ENCODE data around the gene BMF.

Gene BMF

DNA sequence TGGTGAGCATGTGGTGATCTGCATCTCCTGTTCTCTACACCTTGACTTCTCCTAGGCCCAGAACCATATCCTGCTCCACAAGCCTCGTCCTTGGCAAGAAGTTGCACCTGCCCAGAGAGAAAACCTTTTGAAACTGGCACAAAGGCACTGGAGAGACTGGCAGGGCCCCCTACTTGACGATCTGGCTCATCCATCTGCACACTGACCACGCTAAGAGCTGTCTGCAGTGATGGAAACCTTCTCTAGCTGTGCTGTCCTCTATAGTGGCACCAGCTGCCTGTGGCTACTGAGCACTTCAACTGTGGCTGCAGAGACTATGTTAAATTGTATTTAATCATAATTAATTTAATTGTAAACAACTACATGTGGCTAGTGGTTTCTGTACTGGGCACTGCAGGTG is 43.5 kb downstream of the BMF start:
- DNase-seq (ENCODE audit: low read depth), result no peak

- DNase-seq (ENCODE audit: low read depth), result peak; percentile 90
Measured at GRCh38 chr15:40064231-40064894, 44.3 kb downstream of the BMF start.

- peak; percentile 87 for DNase-seq (ENCODE audit: low read depth)
Measured at GRCh38 chr15:40063563-40064011, 45.1 kb downstream of the BMF start.

DNA sequence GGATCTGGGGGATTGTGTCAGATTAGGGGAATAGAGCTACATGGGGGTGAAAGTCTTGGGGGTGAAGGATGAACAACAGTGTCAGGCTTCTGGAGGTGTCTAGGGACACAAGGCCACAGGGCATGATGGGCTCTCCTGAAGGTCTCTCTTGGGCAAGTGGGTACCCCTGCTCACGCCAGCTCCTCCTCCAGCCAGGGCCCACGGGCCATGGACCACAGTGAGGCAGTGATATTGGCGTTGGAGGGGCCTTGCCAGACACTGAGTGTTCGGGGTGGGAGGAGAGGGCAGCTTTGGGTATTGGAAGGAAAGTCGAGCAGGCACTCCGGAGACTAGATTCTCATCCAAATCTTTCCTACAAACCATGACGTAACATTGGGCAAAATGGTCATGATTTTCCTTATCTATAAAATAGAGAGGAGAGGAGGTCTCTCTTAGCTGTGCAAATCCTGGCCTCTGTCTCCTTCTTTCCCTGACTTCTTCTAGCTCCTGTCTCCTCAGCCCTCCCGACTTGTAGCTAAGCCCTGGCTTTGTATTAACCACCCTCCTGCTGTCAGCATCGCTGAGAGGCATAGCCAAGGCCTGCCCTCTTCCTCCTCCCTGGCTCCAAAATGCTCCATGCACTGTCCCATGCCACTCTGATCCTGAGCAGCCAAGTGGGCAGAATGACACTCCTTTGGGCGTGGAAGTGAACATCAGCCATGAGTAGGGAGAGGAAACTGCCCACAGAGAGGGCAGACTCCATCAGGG is 45.7 kb downstream of the BMF start:
- DNase-seq (ENCODE audit: low read depth), result no peak

DNA sequence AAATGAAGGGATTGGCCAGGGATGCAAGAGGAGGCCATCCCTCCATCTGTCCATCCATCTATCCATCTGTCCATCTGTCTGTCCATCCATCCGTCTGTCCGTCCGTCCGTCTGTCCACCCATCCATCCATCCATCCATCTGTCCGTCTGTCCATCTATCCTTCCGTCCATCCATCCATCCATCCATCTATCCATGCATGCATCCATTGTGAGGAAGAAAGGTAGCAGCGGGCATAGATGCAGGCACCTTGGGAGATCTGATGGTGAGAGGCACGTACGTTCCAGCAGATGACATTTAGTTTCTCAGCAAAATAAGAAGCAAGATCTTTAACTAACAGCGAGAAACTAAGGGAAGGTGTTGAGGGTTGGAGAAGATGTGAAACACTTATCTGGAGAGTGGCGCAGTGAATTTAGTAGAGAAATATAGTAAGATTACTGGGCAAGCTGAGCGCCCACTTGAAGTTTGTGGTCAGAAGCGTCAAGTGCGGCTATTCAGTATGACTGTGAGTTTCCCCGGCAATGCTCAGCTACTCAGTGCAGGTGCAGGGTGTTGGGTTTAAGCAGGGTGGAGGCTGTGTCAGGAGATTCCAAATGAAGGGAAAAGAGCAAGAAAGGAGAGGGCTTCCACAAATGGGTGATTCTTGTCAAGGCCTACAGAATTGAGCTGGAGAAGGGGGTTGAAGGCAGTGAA is 47.3 kb downstream of the BMF start:
- DNase-seq (ENCODE audit: low read depth), result no peak

DNA sequence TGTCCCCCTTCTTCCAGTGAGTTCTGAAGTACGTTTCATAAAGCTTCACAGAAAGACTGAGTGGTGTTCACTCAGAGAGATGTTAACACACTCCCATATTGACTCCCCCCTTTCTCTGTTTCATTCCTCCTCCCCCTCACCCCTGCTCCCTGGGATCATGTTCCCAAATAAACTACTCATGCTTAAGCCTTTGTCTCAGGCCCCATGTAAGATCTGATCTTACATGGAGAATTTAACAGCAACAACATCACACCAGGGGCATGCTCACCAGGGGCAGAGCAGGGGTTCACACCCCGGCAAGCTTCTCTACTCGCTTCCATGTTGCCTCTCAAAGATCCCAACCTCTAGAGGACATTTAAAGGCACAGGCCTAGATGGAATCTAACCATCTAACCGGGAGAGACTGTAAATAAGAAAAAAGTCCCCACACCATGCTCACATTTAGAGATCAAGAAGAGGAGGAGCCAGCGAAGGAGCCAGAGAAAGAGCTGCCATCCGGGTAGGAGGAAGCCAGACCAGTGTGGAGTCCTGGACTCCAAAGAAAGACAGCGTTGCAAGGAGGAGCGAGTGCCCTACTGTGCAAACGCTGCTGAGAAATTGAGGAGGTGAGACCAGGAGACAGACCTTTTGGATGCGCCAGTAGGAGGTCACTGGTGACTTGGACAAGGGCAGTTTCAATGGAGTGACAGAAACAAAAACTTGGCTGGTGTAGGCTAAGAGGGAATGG is 48.3 kb downstream of the BMF start:
- DNase-seq (ENCODE audit: low read depth), result no peak

DNA sequence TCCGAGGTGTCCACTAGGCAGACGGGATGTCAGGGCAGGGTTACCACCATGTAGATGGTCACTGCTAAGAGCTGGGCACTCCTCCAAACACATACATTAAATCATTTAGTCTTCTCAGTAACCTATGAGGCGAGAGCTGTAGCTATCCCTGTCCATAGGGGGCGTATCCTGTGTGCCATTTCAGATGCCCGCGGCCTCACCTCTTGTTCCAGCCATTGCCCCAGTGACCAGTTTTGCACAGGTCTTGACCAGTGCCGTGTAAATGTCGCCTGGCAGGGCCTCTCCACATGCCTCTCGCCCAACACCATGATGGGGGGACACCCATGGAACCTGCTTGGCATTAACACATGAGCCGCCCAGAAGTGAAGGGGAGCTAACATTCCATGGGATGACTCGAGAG is 48.9 kb downstream of the BMF start:
- DNase-seq (ENCODE audit: low read depth), result no peak

- DNase-seq (ENCODE audit: low read depth), result peak; percentile 68
Measured at GRCh38 chr15:40058476-40059140, 50.1 kb downstream of the BMF start.

DNA sequence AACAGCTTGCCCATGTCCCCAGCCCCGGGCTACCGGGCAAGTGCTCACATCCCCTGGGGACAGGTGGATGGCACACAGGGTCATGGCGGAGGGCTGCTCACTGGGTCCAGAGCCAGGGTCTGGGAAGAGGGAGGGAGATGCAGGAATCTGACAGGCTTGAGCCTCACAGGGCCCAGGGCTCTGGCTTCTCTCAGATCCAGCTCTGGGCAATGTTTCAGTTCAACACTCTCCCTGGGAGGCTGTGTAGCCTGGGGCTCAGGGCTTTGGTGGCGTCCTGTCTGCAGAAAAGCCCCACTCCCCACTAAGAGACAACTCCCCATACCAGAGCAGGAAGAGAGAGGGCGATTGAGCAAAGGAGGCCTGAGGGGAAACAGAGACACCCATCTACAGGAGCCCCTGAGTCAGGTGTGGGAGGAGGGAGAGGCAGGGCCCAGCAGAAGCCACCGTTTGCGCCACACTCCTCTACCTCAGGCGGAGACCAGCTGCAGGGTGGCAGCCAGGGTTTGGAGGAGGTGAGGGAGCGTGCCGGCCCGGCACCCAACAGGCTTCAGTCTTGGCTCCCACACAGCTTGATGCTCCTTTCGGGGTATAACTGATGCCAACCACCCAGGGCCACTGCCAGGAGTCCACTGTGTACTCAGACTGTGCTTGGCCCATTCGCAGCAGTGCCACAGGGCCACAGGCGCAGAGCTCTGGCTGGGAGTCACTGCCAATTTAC is 52.9 kb downstream of the BMF start:
- DNase-seq (ENCODE audit: low read depth), result no peak

- peak; percentile 50 for DNase-seq (ENCODE audit: low read depth)
Measured at GRCh38 chr15:40054855-40055575, 53.7 kb downstream of the BMF start.

- DNase-seq (ENCODE audit: low read depth), result no peak
Measured at GRCh38 chr15:40054605-40054854, 54.1 kb downstream of the BMF start.

GRCh38 chr15:40053831-40054604 is 54.7 kb downstream of the BMF start:
- DNase-seq (ENCODE audit: low read depth), result no peak

- no peak for DNase-seq (ENCODE audit: low read depth)
Measured at GRCh38 chr15:40053079-40053830, 55.4 kb downstream of the BMF start.

DNA sequence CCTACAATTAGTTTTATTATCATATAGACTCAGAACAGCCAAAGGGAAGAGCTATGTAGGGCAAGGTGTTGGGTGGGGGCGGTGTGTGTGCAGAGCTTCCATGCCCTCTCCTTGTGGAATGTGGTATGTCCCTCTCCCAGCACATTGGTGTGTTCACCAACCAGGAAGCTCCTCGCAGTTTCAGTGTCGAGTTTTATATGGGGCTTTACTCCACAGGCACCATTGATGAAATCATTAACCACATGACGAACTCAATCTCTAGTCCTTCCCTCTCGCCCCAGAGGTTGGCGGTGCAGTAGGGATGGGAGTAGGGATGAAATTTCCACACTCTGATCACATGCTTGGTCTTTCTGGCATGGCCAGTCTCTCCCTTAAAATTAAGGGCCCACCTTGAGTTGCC is 56.1 kb downstream of the BMF start:
- DNase-seq (ENCODE audit: low read depth), result no peak

DNA sequence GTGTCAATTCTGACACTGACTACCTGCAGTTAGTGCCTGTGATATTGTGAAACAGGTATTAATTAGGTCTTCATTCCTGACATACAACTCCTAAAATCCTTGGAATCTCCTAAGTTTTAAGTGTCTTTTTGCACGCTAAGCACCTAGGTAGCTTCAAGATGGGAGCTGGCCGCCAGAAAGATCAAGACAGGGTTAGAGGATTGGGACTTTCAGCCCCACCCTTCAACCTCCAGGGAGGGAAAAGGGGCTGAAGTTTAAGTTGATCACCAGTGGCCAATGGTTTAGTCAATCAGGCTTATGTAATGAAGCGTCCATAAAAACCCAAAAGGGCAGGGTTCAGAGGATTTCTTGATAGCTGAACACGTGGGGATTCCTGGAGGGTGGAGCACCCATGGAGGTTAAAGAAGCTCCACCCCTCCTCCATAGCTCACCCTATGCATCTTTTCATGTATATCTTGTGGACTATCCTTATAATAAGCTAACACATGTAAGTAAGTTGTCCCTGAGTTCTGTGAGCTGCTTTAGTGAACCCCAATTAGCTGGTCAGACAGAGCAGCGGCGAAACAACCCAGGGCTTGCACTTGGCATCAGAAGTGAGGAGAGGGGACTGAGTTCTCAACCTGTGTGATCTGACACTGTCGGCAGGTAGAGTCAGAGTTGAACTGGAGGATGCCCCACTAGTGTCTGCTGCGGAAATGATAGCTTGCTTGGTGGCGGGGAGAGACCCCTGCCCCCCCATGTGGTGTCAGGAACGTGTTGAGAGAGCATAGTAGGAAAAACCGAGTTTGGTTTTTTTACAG is 56.9 kb downstream of the BMF start:
- DNase-seq (ENCODE audit: low read depth), result no peak

GRCh38 chr15:40050788-40051470 is 57.8 kb downstream of the BMF start:
- DNase-seq (ENCODE audit: low read depth), result peak; percentile 43

- DNase-seq (ENCODE audit: low read depth), result no peak
Measured at GRCh38 chr15:40048926-40049475, 59.7 kb downstream of the BMF start.

Data from EH (cell line).